Measurements from ENCODE around the gene AK8. TPM values are rescaled to one million over a fixed set of nuclear protein-coding genes. Genes with fewer than 3 reads are reported as not detected.

The AK8 gene
- total RNA-seq, 4 donors from 2014 or later = 0.27 to 1.3 TPM; not detected in 2

DNA sequence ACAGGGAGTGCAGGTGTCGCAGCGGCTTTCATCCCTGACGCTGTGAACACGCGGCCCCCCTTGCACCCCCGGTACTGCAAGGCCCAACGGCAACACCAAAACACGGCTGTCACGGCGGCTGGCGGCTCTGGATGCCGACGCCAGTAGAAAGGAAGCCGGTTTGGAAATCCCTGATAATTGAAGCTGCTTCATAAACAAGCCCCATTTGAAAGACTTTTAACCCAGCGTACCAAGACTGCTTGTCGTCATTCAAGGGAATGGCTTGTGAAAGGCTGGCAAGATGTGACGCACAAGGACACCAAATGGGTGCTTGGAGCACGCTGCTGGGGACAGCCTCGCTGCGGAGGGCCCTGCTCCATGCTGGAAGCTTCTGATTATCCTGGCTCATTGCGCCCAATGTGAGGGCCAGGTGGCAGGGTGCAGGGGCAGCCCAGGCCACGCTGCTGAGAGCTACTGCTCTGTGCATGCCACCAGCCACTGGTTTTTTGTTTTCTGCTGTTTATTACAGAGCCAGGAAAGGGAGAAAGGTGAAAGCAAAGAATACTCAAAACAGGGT, 144.7 kb downstream of the AK8 start:
- H3K4me3 ChIP-seq = no peak overlapping the region
- WGBS, 2 donors (ENCODE audit: low coverage in 1 of 2) = 75% methylated on average over 22 of the region's 22 CpGs; no CpG with 5 or more reads in 1 of the 2 donors
- no peak for DNase-seq
- no peaks in the 10 kb centered on the region for H3K27me3 ChIP-seq
- H3K27ac ChIP-seq = no peak overlapping the region
- in situ Hi-C loops (cut with MboI; ENCODE audit: low pct_ligation_motif_present in 1 of 4, low pct_unique_long_range_greater_than_20kb in 1 of 4, low sequenced_read_pairs in 3 of 4) = no loop called here
- no peaks in the 10 kb centered on the region for H3K9me3 ChIP-seq
- no peaks in the 10 kb centered on the region for H3K36me3 ChIP-seq
- intact Hi-C loops (cut with DNase I; ENCODE audit: low total_unique reads) = no loop called here
- peaks cover 0 to 7% (median 0%) of the 10 kb centered on the region in 4 donors for H3K4me1 ChIP-seq
- TF ChIP-seq POLR2A (IDR thresholded peaks at IDR 0.05) (no peak), POLR2AphosphoS5 (IDR thresholded peaks at IDR 0.05) (no peak), EP300 (IDR thresholded peaks at IDR 0.05; ENCODE audit: low read depth) (no peak)
- TF ChIP-seq, protein P1, sequence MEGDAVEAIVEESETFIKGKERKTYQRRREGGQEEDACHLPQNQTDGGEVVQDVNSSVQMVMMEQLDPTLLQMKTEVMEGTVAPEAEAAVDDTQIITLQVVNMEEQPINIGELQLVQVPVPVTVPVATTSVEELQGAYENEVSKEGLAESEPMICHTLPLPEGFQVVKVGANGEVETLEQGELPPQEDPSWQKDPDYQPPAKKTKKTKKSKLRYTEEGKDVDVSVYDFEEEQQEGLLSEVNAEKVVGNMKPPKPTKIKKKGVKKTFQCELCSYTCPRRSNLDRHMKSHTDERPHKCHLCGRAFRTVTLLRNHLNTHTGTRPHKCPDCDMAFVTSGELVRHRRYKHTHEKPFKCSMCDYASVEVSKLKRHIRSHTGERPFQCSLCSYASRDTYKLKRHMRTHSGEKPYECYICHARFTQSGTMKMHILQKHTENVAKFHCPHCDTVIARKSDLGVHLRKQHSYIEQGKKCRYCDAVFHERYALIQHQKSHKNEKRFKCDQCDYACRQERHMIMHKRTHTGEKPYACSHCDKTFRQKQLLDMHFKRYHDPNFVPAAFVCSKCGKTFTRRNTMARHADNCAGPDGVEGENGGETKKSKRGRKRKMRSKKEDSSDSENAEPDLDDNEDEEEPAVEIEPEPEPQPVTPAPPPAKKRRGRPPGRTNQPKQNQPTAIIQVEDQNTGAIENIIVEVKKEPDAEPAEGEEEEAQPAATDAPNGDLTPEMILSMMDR (IDR thresholded peaks at IDR 0.05) = no peak

DNA sequence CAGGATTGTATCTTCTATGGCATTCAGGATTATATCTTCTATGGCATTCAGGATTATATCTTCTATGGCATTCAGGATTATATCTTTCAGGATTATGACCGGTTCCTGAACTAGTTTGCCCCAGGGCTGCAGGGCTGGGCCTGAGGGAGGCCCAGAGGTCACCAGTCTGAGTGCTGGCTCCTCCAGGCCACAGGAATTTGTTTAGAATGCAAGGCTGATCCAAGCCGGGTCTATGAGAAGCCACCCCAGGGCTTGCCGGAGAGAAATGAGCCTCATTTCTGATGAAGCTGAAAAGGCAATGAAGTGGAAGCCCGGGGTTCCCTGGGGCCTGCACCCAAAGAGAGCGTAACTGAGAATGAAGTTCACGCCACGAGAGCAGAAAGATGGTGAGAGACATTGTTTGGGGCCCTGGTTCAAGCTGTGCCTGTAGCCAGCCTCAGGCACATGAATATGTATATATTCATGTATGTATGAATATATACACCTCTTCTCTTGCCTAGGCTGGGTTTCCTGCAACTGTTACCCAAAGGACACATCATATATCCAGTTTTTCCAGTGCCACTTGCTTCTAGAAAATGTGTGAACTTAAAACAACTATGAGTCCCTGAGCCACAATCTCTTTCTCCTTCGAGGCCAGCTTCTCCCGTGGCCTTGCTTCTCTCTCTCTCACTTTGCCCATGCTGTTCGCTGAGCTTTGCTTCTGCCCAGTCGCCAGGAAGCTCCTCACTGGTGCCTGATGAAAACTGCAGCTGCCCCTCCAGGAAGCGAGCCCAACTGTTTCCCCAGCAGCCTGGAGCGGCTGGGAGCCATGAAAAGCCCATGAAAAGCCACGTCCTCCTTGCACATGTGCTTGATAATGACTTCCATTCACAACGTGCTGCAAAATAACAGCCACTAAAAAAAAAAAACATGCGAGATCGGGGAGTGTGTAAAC, 145.5 kb downstream of the AK8 start:
- Histone ChIP-seq H3K36me3 (no peaks in the 10 kb centered on the region), H3K4me3 (no peak overlapping the region), H3K27ac (no peak overlapping the region), H3K27me3 (no peaks in the 10 kb centered on the region), H3K4me1 (peaks cover 0 to 7% (median 0%) of the 10 kb centered on the region in 4 donors), H3K9me3 (no peaks in the 10 kb centered on the region)
- intact Hi-C loops (cut with DNase I; ENCODE audit: low total_unique reads) = no loop called here
- 63 to 78% methylated on average over 6 to 17 of the region's 17 CpGs for WGBS, 2 donors (ENCODE audit: low coverage in 1 of 2)
- DNase-seq = no peak
- in situ Hi-C loops (cut with MboI; ENCODE audit: low pct_ligation_motif_present in 1 of 4, low pct_unique_long_range_greater_than_20kb in 1 of 4, low sequenced_read_pairs in 3 of 4) = no loop called here
- TF ChIP-seq, protein P1 (IDR thresholded peaks at IDR 0.05) = no peak
- TF ChIP-seq EP300 (IDR thresholded peaks at IDR 0.05; ENCODE audit: low read depth) = no peak

GRCh38 chr9:132731230-132731629, 146.9 kb downstream of the AK8 start:
- no peaks in the 10 kb centered on the region for H3K36me3 ChIP-seq
- no peaks in the 10 kb centered on the region for H3K27me3 ChIP-seq
- DNase-seq = peak; percentile 38
- in situ Hi-C loops (cut with MboI; ENCODE audit: low pct_ligation_motif_present in 1 of 4, low pct_unique_long_range_greater_than_20kb in 1 of 4, low sequenced_read_pairs in 3 of 4) = no loop called here
- TF ChIP-seq POLR2AphosphoS5 (IDR thresholded peaks at IDR 0.05) (no peak), POLR2A (IDR thresholded peaks at IDR 0.05) (no peak), EP300 (IDR thresholded peaks at IDR 0.05; ENCODE audit: low read depth) (no peak)
- TF ChIP-seq, protein P1 (IDR thresholded peaks at IDR 0.05) = no peak
- peaks cover 0 to 7% (median 0%) of the 10 kb centered on the region in 4 donors for H3K4me1 ChIP-seq
- WGBS, 2 donors (ENCODE audit: low coverage in 1 of 2) = 57 to 100% methylated on average over 1 to 3 of the region's 3 CpGs
- intact Hi-C loops (cut with DNase I; ENCODE audit: low total_unique reads) = no loop called here
- no peaks in the 10 kb centered on the region for H3K9me3 ChIP-seq
- no peak overlapping the region for H3K27ac ChIP-seq
- no peak overlapping the region for H3K4me3 ChIP-seq

Measured in transverse colon (tissue), 4 donors.